H9 (cell line): Measurements from ENCODE around the gene BBS12. TPM values are rescaled to one million over a fixed set of nuclear protein-coding genes. Genes with fewer than 3 reads are reported as not detected.

Source experiments
- DNase-seq: peaks from one replicate; pipeline ENCODE4 v3.0.0-alpha.2; 2017
- H2AFZ ChIP-seq: one replicate; pipeline ENCODE4 v1.6.1; 2013; ENCODE audit warnings: mild to moderate bottlenecking, low read length, control low read depth, moderate library complexity
- H2AK5ac ChIP-seq: 2 replicates; pipeline ENCODE4 v1.6.1; 2013; ENCODE audit warnings: low read length, control low read depth, mixed read lengths; ENCODE audit not compliant: insufficient read length
- H2BK120ac ChIP-seq: one replicate; pipeline ENCODE4 v1.6.1; 2013; ENCODE audit warnings: low read depth, mild to moderate bottlenecking, low read length, control low read depth, inconsistent platforms; ENCODE audit not compliant: poor library complexity, severe bottlenecking
- H2BK12ac ChIP-seq: 2 replicates; pipeline ENCODE4 v1.6.1; 2013; ENCODE audit warnings: low read length, control low read depth, mixed read lengths, low read depth; ENCODE audit not compliant: insufficient read length
- H2BK15ac ChIP-seq: 2 replicates; pipeline ENCODE4 v1.6.1; 2013; ENCODE audit warnings: low read depth, low read length, control low read depth
- H2BK20ac ChIP-seq: one replicate; pipeline ENCODE4 v1.6.1; 2013; ENCODE audit warnings: low read depth, mild to moderate bottlenecking, low read length, control low read depth, inconsistent platforms; ENCODE audit not compliant: poor library complexity, severe bottlenecking
- H2BK5ac ChIP-seq: 2 replicates; pipeline ENCODE4 v1.6.1; 2013; ENCODE audit warnings: low read length, control low read depth, mixed read lengths; ENCODE audit not compliant: insufficient read length
- H3K14ac ChIP-seq: 2 replicates; pipeline ENCODE4 v1.6.1; 2013; ENCODE audit warnings: low read length, control low read depth; ENCODE audit not compliant: insufficient read depth
- H3K18ac ChIP-seq: 2 replicates; pipeline ENCODE4 v1.6.1; 2013; ENCODE audit warnings: low read depth, mild to moderate bottlenecking, mixed read lengths, low read length, control low read depth; ENCODE audit not compliant: insufficient read length
- H3K23ac ChIP-seq: 2 replicates; pipeline ENCODE4 v1.6.1; 2013; ENCODE audit warnings: low read length, control low read depth, mixed read lengths, low read depth; ENCODE audit not compliant: insufficient read length
- H3K23me2 ChIP-seq: 2 replicates; pipeline ENCODE4 v1.6.1; 2013; ENCODE audit warnings: low read depth, mild to moderate bottlenecking, mixed read lengths, low read length, control low read depth; ENCODE audit not compliant: insufficient read length, poor library complexity, severe bottlenecking
- H3K27ac ChIP-seq: 2 replicates; pipeline ENCODE4 v1.5.1; 2013; ENCODE audit warnings: low read length, control low read depth, mixed read lengths, low read depth; ENCODE audit not compliant: insufficient read length
- H3K27me3 ChIP-seq: 2 replicates; pipeline ENCODE4 v1.6.1; 2013; ENCODE audit warnings: low read length, control low read depth, inconsistent platforms; ENCODE audit not compliant: insufficient read depth
- H3K4ac ChIP-seq: 2 replicates; pipeline ENCODE4 v1.6.1; 2013; ENCODE audit warnings: low read depth, mild to moderate bottlenecking, control low read depth, inconsistent platforms, low read length, moderate library complexity
- H3K4me1 ChIP-seq: 2 replicates; pipeline ENCODE4 v1.6.1; 2013; ENCODE audit warnings: low read length, control low read depth, inconsistent platforms; ENCODE audit not compliant: insufficient read depth
- H3K4me2 ChIP-seq: 2 replicates; pipeline ENCODE4 v1.6.1; 2013; ENCODE audit warnings: low read length, control low read depth, mixed read lengths; ENCODE audit not compliant: insufficient read length, insufficient read depth
- H3K56ac ChIP-seq: 2 replicates; pipeline ENCODE4 v1.6.1; 2013; ENCODE audit warnings: low read depth, mild to moderate bottlenecking, mixed read lengths, low read length, control low read depth; ENCODE audit not compliant: insufficient read length
- H3K79me1 ChIP-seq: 2 replicates; pipeline ENCODE4 v1.6.1; 2013; ENCODE audit warnings: low read depth, mild to moderate bottlenecking, moderate library complexity, low read length, control low read depth, inconsistent platforms; ENCODE audit not compliant: insufficient read depth, poor library complexity, severe bottlenecking
- H3K79me2 ChIP-seq: 2 replicates; pipeline ENCODE4 v1.6.1; 2013; ENCODE audit warnings: low read length, control low read depth, inconsistent platforms; ENCODE audit not compliant: insufficient read depth
- H3K9ac ChIP-seq: 2 replicates; pipeline ENCODE4 v1.6.1; 2013; ENCODE audit warnings: low read length, control low read depth, mixed read lengths; ENCODE audit not compliant: insufficient read length; ENCODE audit errors: extremely low read depth
- H3K9me3 ChIP-seq: one replicate; pipeline ENCODE4 v1.6.1; 2013; ENCODE audit warnings: low read depth, low read length, inconsistent platforms; ENCODE audit not compliant: control insufficient read depth
- H3T11ph ChIP-seq: one replicate; pipeline ENCODE4 v1.6.1; 2013; ENCODE audit warnings: mild to moderate bottlenecking, low read length, control low read depth, inconsistent platforms
- H4K20me1 ChIP-seq: one replicate; pipeline ENCODE4 v1.6.1; 2013; ENCODE audit not compliant: control insufficient read depth, insufficient read length, insufficient read depth
- H4K5ac ChIP-seq: 2 replicates; pipeline ENCODE4 v1.6.1; 2013; ENCODE audit warnings: low read depth, mild to moderate bottlenecking, mixed read lengths, low read length, control low read depth; ENCODE audit not compliant: insufficient read length
- H4K8ac ChIP-seq: replicated peaks from 2 replicates; pipeline ENCODE4 v1.6.1; 2013; ENCODE audit warnings: low read length, control low read depth, mixed read lengths, low read depth; ENCODE audit not compliant: insufficient read length
- H4K91ac ChIP-seq: 2 replicates; pipeline ENCODE4 v1.6.1; 2013; ENCODE audit warnings: low read depth, mild to moderate bottlenecking, moderate library complexity, mixed read lengths, low read length, control low read depth; ENCODE audit not compliant: insufficient read length
- H3K27ac Mint-ChIP-seq, 3 experiments: 2 replicates in 2 of 3; 3 replicates in 1 of 3; pipeline ENCODE4 v1.8.0; 2020 to 2021; ENCODE audit warnings: mixed read lengths in 3 of 3, mild to moderate bottlenecking in 1 of 3, moderate library complexity in 1 of 3
- H3K27me3 Mint-ChIP-seq: 2 replicates; pipeline ENCODE4 v1.8.0; 2021; ENCODE audit warnings: low read depth, mild to moderate bottlenecking, moderate library complexity, mixed read lengths
- H3K36me3 Mint-ChIP-seq, 3 experiments: 2 replicates in 2 of 3; 3 replicates in 1 of 3; pipeline ENCODE4 v1.8.0; 2020 to 2021; ENCODE audit warnings: low read depth in 3 of 3, mixed read lengths in 3 of 3; ENCODE audit not compliant: insufficient read depth in 1 of 3
- H3K4me1 Mint-ChIP-seq, 2 experiments: 2 replicates each; pipeline ENCODE4 v1.8.0; 2020; ENCODE audit warnings: mixed read lengths in 2 of 2
- H3K4me3 Mint-ChIP-seq, 2 experiments: 2 replicates in 1 of 2; 3 replicates in 1 of 2; pipeline ENCODE4 v1.8.0; 2020 to 2021; ENCODE audit warnings: mild to moderate bottlenecking in 2 of 2, mixed read lengths in 2 of 2, moderate library complexity in 1 of 2
- H3K9me3 Mint-ChIP-seq, 2 experiments: 2 replicates in 1 of 2; 3 replicates in 1 of 2; pipeline ENCODE4 v1.8.0; 2020; ENCODE audit warnings: mild to moderate bottlenecking in 2 of 2, mixed read lengths in 2 of 2, moderate library complexity in 1 of 2
- WGBS: extraction: QIAGEN DNeasy Blood & Tissue Kit; methylation state at CpG from one replicate; pipeline ENCODE4 v1.1.7; 2013; ENCODE audit warnings: missing lambda C conversion rate, low lambda C conversion rate, mixed read lengths; ENCODE audit not compliant: insufficient read length; ENCODE audit errors: extremely low coverage; 5-methylcytosine and 5-hydroxymethylcytosine counted together
- total RNA-seq: library from RNA; stranded (reverse); gene quantifications from 2 replicates; pipeline ENCODE4 v1.2.1, GENCODE V29; 2021
- TF ChIP-seq, protein P1 (sequence below): fragments of 200-600 bp; sonication (generic); conservative IDR thresholded peaks from 3 replicates; pipeline ENCODE4 v1.8.0; 2021; ENCODE audit warnings: antibody characterized with exemption, mild to moderate bottlenecking

BBS12 gene
- total RNA-seq, 1 experiment from 2014 or later = 1.2 TPM

DNA sequence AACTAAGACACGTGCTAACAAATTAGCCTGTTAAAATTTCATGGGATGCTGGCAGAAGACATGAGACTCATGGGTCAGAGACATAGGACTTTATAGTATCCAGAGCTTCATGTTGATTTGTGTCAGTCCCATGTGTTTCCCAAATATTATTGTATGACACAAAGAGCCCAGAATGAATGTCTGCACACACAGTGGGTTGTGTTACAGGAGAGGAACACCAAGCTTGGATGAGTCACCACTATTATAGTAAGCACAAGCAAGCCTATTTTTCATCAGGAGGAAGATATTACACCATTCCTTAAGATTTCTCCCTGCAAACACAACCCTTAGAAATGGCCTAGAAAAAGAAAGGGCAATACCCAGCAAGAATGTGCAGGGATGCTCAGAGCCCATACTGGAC, 15.4 kb downstream of the BBS12 start:
- H2BK120ac ChIP-seq = no peak overlapping the region
- H3K9me3 Mint-ChIP-seq = peaks cover 7 to 8% of the 10 kb centered on the region in 2 experiments

More for the DNA sequence above, 15.4 kb downstream of the BBS12 start:
- no peak overlapping the region for H3K18ac ChIP-seq
- H2BK5ac ChIP-seq = no peak overlapping the region
- H2BK12ac ChIP-seq = no peak overlapping the region
- peaks cover 8 to 11% of the 10 kb centered on the region in 2 experiments for H3K4me1 Mint-ChIP-seq
- no peaks in the 10 kb centered on the region for H3K9me3 ChIP-seq
- no peak overlapping the region for H2BK20ac ChIP-seq
- no peak overlapping the region for H2AFZ ChIP-seq
- no peaks in the 10 kb centered on the region for H3K27me3 Mint-ChIP-seq
- no peak overlapping the region for H3K9ac ChIP-seq
- no peak overlapping the region for H3K4me3 Mint-ChIP-seq
- no peak overlapping the region for H2AK5ac ChIP-seq
- H4K20me1 ChIP-seq = no peaks in the 10 kb centered on the region
- no peak overlapping the region for H4K5ac ChIP-seq
- H4K8ac ChIP-seq = no peak overlapping the region
- H3K36me3 Mint-ChIP-seq = peaks cover 6 to 20% (median 10%) of the 10 kb centered on the region in 3 experiments; a peak in 6 of 7 replicates
- no peaks in the 10 kb centered on the region for H3K79me1 ChIP-seq
- no peak overlapping the region for H3K14ac ChIP-seq
- H3K27me3 ChIP-seq = no peaks in the 10 kb centered on the region
- no peak overlapping the region for H2BK15ac ChIP-seq
- H3K4ac ChIP-seq = no peak overlapping the region
- DNase-seq = no peak
- no CpG with 5 or more reads among the region's 1 CpG for WGBS
- no peak overlapping the region for H4K91ac ChIP-seq
- H3T11ph ChIP-seq = no peak overlapping the region
- H3K27ac ChIP-seq = no peak overlapping the region
- H3K27ac Mint-ChIP-seq = no peak overlapping the region
- no peaks in the 10 kb centered on the region for H3K79me2 ChIP-seq
- H3K4me1 ChIP-seq = no peaks in the 10 kb centered on the region
- no peak overlapping the region for H3K23ac ChIP-seq
- no peak overlapping the region for H3K56ac ChIP-seq
- H3K23me2 ChIP-seq = no peaks in the 10 kb centered on the region
- TF ChIP-seq, protein P1, sequence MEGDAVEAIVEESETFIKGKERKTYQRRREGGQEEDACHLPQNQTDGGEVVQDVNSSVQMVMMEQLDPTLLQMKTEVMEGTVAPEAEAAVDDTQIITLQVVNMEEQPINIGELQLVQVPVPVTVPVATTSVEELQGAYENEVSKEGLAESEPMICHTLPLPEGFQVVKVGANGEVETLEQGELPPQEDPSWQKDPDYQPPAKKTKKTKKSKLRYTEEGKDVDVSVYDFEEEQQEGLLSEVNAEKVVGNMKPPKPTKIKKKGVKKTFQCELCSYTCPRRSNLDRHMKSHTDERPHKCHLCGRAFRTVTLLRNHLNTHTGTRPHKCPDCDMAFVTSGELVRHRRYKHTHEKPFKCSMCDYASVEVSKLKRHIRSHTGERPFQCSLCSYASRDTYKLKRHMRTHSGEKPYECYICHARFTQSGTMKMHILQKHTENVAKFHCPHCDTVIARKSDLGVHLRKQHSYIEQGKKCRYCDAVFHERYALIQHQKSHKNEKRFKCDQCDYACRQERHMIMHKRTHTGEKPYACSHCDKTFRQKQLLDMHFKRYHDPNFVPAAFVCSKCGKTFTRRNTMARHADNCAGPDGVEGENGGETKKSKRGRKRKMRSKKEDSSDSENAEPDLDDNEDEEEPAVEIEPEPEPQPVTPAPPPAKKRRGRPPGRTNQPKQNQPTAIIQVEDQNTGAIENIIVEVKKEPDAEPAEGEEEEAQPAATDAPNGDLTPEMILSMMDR = no peak
- no peak overlapping the region for H3K4me2 ChIP-seq
